ENCODE results near the gene TMEM132D.

- TF ChIP-seq, protein P1, sequence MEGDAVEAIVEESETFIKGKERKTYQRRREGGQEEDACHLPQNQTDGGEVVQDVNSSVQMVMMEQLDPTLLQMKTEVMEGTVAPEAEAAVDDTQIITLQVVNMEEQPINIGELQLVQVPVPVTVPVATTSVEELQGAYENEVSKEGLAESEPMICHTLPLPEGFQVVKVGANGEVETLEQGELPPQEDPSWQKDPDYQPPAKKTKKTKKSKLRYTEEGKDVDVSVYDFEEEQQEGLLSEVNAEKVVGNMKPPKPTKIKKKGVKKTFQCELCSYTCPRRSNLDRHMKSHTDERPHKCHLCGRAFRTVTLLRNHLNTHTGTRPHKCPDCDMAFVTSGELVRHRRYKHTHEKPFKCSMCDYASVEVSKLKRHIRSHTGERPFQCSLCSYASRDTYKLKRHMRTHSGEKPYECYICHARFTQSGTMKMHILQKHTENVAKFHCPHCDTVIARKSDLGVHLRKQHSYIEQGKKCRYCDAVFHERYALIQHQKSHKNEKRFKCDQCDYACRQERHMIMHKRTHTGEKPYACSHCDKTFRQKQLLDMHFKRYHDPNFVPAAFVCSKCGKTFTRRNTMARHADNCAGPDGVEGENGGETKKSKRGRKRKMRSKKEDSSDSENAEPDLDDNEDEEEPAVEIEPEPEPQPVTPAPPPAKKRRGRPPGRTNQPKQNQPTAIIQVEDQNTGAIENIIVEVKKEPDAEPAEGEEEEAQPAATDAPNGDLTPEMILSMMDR (conservative IDR thresholded peaks at IDR 0.05; ENCODE audit: low read length), result no peak
- no peak for TF ChIP-seq EZH2phosphoT487 (IDR thresholded peaks at IDR 0.05; ENCODE audit: borderline replicate concordance, low read depth, low read length)
Observed at GRCh38 chr12:129750421-129750820, 153.4 kb downstream of the TMEM132D start.

All from OCI-LY7 (cell line).